ENCODE data around the gene TMPRSS7. TPM values are rescaled to one million over a fixed set of nuclear protein-coding genes. Genes with fewer than 3 reads are reported as not detected.

Gene TMPRSS7
- total and polyA plus RNA-seq, 3 experiments from 2014 or later, result not detected

DNA sequence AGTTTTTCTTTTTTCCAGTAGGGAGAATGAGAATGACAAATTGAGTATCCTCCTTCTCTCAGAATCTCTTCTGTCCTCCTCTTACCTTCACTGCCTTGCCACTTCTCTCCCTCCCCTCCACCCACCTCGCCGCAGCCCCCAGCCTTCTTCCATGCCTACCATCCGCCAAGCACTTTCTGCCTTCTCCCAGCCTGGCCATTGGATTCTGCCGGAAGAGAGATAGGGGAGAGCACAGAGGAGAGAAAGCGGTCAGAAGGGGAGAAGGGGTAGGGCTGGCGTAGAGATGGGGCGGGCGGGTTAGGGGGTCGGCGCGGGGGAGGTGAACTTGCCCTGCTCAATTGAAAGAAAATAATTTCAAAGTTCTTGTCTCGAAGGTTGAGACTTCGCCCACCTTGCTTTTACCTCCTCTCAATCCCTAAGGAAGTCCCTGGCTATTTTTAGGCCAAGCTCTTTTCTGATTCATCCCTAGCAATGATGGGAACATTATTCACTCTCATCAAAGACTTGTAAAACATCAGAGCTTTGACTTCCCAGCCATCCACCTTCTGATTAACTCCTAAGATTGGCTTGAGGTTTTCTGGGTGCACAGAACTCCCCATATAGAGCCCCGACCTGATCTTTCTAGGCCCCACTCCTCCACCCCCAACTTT lies 52.5 kb downstream of the TMPRSS7 start:
- no peak for DNase-seq
- Histone ChIP-seq H3K4me3 (ENCODE audit: low read length) (peak overlapping the region; percentile 53), H3K9me3 (ENCODE audit: low read length) (no peaks in the 10 kb centered on the region), H3K36me3 (ENCODE audit: insufficient read depth, low read length) (no peaks in the 10 kb centered on the region), H3K4me1 (ENCODE audit: insufficient read depth, low read length) (peaks cover 10% of the 10 kb centered on the region), H3K27ac (ENCODE audit: low read depth, low read length) (no peak overlapping the region), H3K27me3 (ENCODE audit: insufficient read depth, low read length, poor library complexity, severe bottlenecking) (no peaks in the 10 kb centered on the region)
- peak overlapping the region in 2 of 8 donors; percentile 40 to 72 for H3K27ac Mint-ChIP-seq
- peaks cover 10 to 27% (median 26%) of the 10 kb centered on the region in 3 donors for H3K4me1 Mint-ChIP-seq
- ChIA-PET POLR2A (no interaction called here), CTCF (no interaction called here)
- no peaks in the 10 kb centered on the region for H3K9me3 Mint-ChIP-seq
- no peaks in the 10 kb centered on the region for H3K36me3 Mint-ChIP-seq
- H3K4me3 Mint-ChIP-seq, result peak overlapping the region; percentile 74 to 89 (median 82)
- peaks cover 20 to 22% of the 10 kb centered on the region in 2 donors for H3K27me3 Mint-ChIP-seq

DNA sequence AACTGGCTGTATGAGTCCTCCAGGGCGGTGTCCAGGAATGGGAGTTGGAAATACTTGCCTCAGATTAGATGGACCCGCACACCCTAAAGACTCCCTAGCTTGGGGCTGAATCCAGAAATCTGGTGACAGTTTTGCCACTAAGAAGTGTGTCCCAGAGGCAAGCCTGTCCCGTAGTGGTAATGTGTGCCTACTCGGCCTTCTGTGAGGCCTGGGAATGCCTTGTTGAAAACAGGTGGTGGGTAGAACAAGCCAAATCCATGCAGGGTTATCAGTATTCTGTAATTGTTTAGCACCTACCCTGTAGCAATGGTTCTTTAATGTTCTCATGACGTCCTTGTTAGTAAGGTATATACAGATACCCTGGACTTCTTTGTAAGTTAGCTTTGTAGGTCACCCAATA lies 53.2 kb downstream of the TMPRSS7 start:
- peaks cover 13% of the 10 kb centered on the region for H3K4me1 ChIP-seq (ENCODE audit: insufficient read depth, low read length)
- H3K27ac ChIP-seq (ENCODE audit: low read depth, low read length), result no peak overlapping the region
- no peaks in the 10 kb centered on the region for H3K27me3 ChIP-seq (ENCODE audit: insufficient read depth, low read length, poor library complexity, severe bottlenecking)
- H3K9me3 ChIP-seq (ENCODE audit: low read length), result no peaks in the 10 kb centered on the region
- peaks cover 10 to 31% (median 31%) of the 10 kb centered on the region in 3 donors for H3K4me1 Mint-ChIP-seq
- CTCF ChIA-PET, result interaction anchor here (1.7 kb wide), 1 partner anchor 24 kb away, joined by 4 read pairs; no protein-coding TSS in a partner anchor
- no peaks in the 10 kb centered on the region for H3K36me3 ChIP-seq (ENCODE audit: insufficient read depth, low read length)
- no peaks in the 10 kb centered on the region for H3K9me3 Mint-ChIP-seq
- no peak for DNase-seq
- H3K27me3 Mint-ChIP-seq, result peaks cover 22 to 23% of the 10 kb centered on the region in 2 donors
- H3K36me3 Mint-ChIP-seq, result no peaks in the 10 kb centered on the region
- POLR2A ChIA-PET, result no interaction called here
- peak overlapping the region in 3 of 7 donors; percentile 15 to 75 (median 25) for H3K4me3 Mint-ChIP-seq
- H3K27ac Mint-ChIP-seq, result no peak overlapping the region
- no peak overlapping the region for H3K4me3 ChIP-seq (ENCODE audit: low read length)

DNA sequence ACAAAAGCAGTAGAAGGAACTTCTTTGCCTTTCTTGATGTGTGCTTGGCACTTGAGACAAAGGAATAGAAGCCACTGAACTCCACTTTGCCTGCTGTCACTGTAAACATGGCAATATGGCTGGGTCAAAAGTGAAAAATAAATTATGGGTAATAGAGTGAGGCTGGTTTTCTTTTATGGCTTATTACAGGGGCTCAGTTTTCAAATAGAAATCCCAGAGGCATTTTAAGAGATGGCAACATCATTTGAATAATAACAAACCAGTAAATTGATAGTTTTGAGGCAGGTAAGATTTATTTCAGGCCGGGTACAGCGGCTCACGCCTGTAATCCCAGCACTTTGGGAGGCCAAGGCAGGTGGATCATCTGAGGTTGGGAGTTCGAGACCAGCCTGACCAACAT lies 54.4 kb downstream of the TMPRSS7 start:
- Mint-ChIP-seq H3K4me1 (peaks cover 11 to 39% (median 35%) of the 10 kb centered on the region in 3 donors), H3K36me3 (no peaks in the 10 kb centered on the region), H3K4me3 (no peak overlapping the region), H3K27ac (no peak overlapping the region), H3K27me3 (peaks cover 22 to 26% of the 10 kb centered on the region in 2 donors), H3K9me3 (no peaks in the 10 kb centered on the region)
- no peaks in the 10 kb centered on the region for H3K9me3 ChIP-seq (ENCODE audit: low read length)
- H3K4me1 ChIP-seq (ENCODE audit: insufficient read depth, low read length), result peaks cover 13% of the 10 kb centered on the region
- ChIA-PET CTCF (interaction anchor here (1.7 kb wide), 1 partner anchor 23 kb away, joined by 4 read pairs; no protein-coding TSS in a partner anchor), POLR2A (no interaction called here)
- no peak for DNase-seq
- no peaks in the 10 kb centered on the region for H3K36me3 ChIP-seq (ENCODE audit: insufficient read depth, low read length)
- no peak overlapping the region for H3K4me3 ChIP-seq (ENCODE audit: low read length)
- H3K27me3 ChIP-seq (ENCODE audit: insufficient read depth, low read length, poor library complexity, severe bottlenecking), result no peaks in the 10 kb centered on the region
- no peak overlapping the region for H3K27ac ChIP-seq (ENCODE audit: low read depth, low read length)

DNA sequence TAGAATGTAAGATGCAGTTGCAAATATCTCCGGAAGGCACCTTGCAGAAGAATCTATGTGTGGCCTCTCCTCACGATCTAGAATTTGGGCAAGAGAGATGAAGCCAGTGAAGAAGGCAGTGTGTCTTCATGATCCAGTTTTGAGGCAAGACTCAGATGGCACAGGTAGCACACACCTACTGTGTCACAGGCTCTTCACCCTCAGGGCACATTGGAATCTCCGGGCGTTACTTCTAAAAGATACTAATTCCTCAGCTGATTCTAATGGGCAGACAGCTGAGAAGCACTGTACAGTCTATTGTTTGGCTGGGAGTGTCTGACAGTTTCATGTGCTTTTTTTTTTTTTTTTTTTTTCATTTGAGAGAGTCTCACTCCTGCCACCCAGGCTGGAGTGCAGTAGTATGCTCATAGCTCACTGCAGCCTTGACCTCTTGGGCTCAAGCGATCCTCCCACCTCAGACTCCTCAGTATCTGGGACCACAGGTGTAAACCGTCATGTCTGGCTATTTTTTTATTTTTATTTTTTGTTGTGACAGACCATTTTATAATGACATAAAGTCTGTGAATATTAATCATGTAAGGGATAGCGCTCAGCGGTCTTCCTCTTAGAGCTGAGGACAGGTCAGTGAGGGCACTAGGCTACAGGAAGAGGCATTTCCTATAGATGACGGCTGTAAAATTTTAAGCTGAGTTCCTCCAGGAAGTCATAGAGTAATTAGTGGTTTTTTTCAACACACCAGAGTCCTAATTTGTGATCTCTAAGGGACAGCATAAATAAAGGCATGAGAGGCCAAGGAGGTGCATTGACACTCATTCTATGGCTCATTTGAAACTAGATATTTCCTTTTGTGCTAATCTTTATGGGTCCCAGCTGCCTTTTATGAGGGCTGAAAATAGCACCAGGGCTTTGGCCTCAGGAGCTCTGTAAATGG lies 55.7 kb downstream of the TMPRSS7 start:
- no peak overlapping the region for H3K4me3 ChIP-seq (ENCODE audit: low read length)
- no peak overlapping the region for H3K27ac ChIP-seq (ENCODE audit: low read depth, low read length)
- ChIA-PET POLR2A (no interaction called here), CTCF (no interaction called here)
- peaks cover 23 to 26% of the 10 kb centered on the region in 2 donors for H3K27me3 Mint-ChIP-seq
- peaks cover 13% of the 10 kb centered on the region for H3K4me1 ChIP-seq (ENCODE audit: insufficient read depth, low read length)
- no peaks in the 10 kb centered on the region for H3K9me3 ChIP-seq (ENCODE audit: low read length)
- peaks cover 0 to 2% (median 0%) of the 10 kb centered on the region in 3 donors for H3K36me3 Mint-ChIP-seq
- H3K4me1 Mint-ChIP-seq, result peaks cover 9 to 36% (median 31%) of the 10 kb centered on the region in 3 donors
- H3K9me3 Mint-ChIP-seq, result no peaks in the 10 kb centered on the region
- no peak overlapping the region for H3K4me3 Mint-ChIP-seq
- no peaks in the 10 kb centered on the region for H3K36me3 ChIP-seq (ENCODE audit: insufficient read depth, low read length)
- H3K27me3 ChIP-seq (ENCODE audit: insufficient read depth, low read length, poor library complexity, severe bottlenecking), result no peaks in the 10 kb centered on the region
- H3K27ac Mint-ChIP-seq, result peak overlapping the region in 1 of 8 donors; percentile 29
- no peak for DNase-seq

DNA sequence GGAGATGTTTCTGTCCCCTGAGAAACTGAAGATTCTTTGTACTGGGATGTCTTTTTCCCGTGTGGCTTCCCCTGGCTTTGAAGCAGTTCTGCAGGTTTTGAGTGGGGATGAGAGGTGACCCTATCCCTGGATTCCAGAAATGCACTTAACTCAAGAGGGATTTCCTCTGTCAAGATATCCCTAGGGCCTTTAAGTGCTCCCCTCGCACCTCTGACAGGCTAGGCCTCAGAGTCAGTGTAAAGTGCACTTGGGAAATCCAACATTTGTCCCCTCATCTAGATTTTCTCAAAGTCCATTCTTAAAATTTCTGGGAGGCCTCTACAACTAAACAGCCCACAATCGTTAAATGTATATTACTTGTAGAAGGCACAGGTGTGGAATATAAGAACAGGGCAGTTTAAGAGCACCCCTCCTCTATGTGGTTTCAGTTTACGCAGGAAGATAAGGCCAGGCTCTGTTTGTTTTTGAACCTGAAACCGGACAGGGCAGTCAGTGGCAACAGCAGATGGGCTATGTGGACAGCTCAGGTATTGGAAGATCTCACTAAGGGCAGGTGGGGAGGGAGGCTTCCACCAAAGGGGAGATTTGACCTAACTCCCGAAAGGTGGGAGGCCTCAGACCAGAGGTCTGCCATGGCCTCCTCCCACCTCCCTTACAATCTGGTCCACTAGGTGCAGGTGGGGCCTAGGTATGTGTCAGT lies 56.5 kb downstream of the TMPRSS7 start:
- Histone ChIP-seq H3K27me3 (ENCODE audit: insufficient read depth, low read length, poor library complexity, severe bottlenecking) (no peaks in the 10 kb centered on the region), H3K4me1 (ENCODE audit: insufficient read depth, low read length) (peaks cover 8% of the 10 kb centered on the region), H3K36me3 (ENCODE audit: insufficient read depth, low read length) (no peaks in the 10 kb centered on the region), H3K9me3 (ENCODE audit: low read length) (no peaks in the 10 kb centered on the region), H3K4me3 (ENCODE audit: low read length) (no peak overlapping the region), H3K27ac (ENCODE audit: low read depth, low read length) (no peak overlapping the region)
- Mint-ChIP-seq H3K4me1 (peaks cover 9 to 28% (median 25%) of the 10 kb centered on the region in 3 donors), H3K27ac (no peak overlapping the region), H3K27me3 (peaks cover 25 to 26% of the 10 kb centered on the region in 2 donors), H3K36me3 (peaks cover 0 to 4% (median 0%) of the 10 kb centered on the region in 3 donors), H3K9me3 (no peaks in the 10 kb centered on the region), H3K4me3 (no peak overlapping the region)
- ChIA-PET CTCF (no interaction called here), POLR2A (no interaction called here)
- DNase-seq, result no peak

DNA sequence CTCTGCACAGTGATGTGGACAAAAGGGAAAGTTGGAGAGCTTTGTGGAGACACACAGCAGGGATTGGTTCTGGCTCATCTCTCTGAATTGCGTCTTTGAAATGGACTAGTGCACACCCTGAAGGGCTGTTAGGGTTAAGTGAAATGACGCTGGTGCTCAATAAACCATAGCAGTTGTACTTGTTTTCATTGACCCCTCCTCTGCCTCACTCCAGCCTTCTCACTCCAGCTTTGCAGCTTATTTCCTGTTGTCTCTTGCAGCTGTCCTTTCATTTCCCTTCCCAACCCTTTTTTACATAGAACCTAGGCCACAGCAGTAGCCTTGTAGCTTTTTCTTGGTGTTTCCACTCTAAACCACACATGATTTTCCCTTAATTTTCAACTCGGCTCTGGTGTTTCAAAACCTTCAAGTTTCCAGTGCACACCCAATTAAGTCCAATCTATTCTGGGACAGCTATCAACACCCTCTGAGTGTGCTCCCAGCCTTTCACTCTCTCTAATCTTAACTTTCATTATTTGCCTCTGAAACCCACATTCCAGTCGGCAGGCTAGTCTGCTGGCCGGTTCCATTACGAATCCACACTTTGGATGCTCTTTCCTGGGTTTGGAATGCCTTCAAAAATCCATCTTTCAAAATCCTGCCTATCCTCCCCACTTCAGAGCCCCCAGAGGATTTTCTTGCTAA lies 58.1 kb downstream of the TMPRSS7 start:
- peaks cover 0 to 4% (median 0%) of the 10 kb centered on the region in 3 donors for H3K36me3 Mint-ChIP-seq
- POLR2A ChIA-PET, result no interaction called here
- CTCF ChIA-PET, result interaction anchor here (2.7 kb wide), 1 partner anchor 18 kb away, joined by 9 read pairs; no protein-coding TSS in a partner anchor
- peak overlapping the region in 1 of 8 donors; percentile 37 for H3K27ac Mint-ChIP-seq
- no peak overlapping the region for H3K27ac ChIP-seq (ENCODE audit: low read depth, low read length)
- no peak overlapping the region for H3K4me3 Mint-ChIP-seq
- H3K36me3 ChIP-seq (ENCODE audit: insufficient read depth, low read length), result no peaks in the 10 kb centered on the region
- DNase-seq, result no peak
- peaks cover 1 to 17% (median 14%) of the 10 kb centered on the region in 3 donors for H3K4me1 Mint-ChIP-seq
- no peak overlapping the region for H3K4me3 ChIP-seq (ENCODE audit: low read length)
- H3K27me3 Mint-ChIP-seq, result peaks cover 20 to 28% of the 10 kb centered on the region in 2 donors
- no peaks in the 10 kb centered on the region for H3K9me3 ChIP-seq (ENCODE audit: low read length)
- no peaks in the 10 kb centered on the region for H3K27me3 ChIP-seq (ENCODE audit: insufficient read depth, low read length, poor library complexity, severe bottlenecking)
- no peaks in the 10 kb centered on the region for H3K9me3 Mint-ChIP-seq
- peaks cover 8% of the 10 kb centered on the region for H3K4me1 ChIP-seq (ENCODE audit: insufficient read depth, low read length)

DNA sequence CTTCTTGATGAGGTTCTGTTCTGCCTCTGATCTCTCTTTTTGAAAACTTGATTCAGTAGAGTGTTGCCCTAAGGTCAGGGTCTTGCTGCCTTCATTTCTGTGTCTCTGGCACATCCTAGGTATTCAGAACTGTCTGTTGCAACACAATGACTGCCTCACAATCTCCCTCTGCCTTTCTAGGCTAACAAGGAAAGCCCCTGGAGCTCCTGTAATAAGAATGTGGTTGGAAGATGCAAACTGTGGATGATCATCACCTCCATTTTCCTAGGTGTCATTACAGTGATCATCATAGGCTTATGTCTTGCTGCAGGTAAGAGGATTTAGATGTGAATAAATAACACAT lies 58.6 kb downstream of the TMPRSS7 start:
- H3K27me3 ChIP-seq (ENCODE audit: insufficient read depth, low read length, poor library complexity, severe bottlenecking), result no peaks in the 10 kb centered on the region
- H3K27ac ChIP-seq (ENCODE audit: low read depth, low read length), result no peak overlapping the region
- Mint-ChIP-seq H3K36me3 (peaks cover 0 to 4% (median 0%) of the 10 kb centered on the region in 3 donors), H3K4me3 (no peak overlapping the region), H3K9me3 (no peaks in the 10 kb centered on the region), H3K27ac (peak overlapping the region in 1 of 8 donors; percentile 37), H3K27me3 (peaks cover 20 to 30% of the 10 kb centered on the region in 2 donors), H3K4me1 (peaks cover 1 to 17% (median 14%) of the 10 kb centered on the region in 3 donors)
- no peaks in the 10 kb centered on the region for H3K36me3 ChIP-seq (ENCODE audit: insufficient read depth, low read length)
- no peaks in the 10 kb centered on the region for H3K9me3 ChIP-seq (ENCODE audit: low read length)
- CTCF ChIA-PET, result interaction anchor here (2.7 kb wide), 1 partner anchor 18 kb away, joined by 9 read pairs; no protein-coding TSS in a partner anchor
- POLR2A ChIA-PET, result no interaction called here
- no peak overlapping the region for H3K4me3 ChIP-seq (ENCODE audit: low read length)
- no peak for DNase-seq
- peaks cover 8% of the 10 kb centered on the region for H3K4me1 ChIP-seq (ENCODE audit: insufficient read depth, low read length)
